HepG2 (cell line): ENCODE results near the gene FXN. TPM values are rescaled to one million over a fixed set of nuclear protein-coding genes. Genes with fewer than 3 reads are reported as not detected.

Experiments
- CCDC6 ChIP-seq: sonication (generic); formaldehyde crosslinking; IDR thresholded peaks from 2 replicates; pipeline ENCODE4 v1.8.1; 2022; ENCODE audit warnings: mild to moderate bottlenecking, missing genetic modification reagents, moderate library complexity
- CENPBD1 ChIP-seq: sonication (generic); formaldehyde crosslinking; IDR thresholded peaks from 2 replicates; pipeline ENCODE4 v1.8.0; 2022; ENCODE audit warnings: missing genetic modification reagents, low read depth, mild to moderate bottlenecking, borderline replicate concordance
- CREB1 ChIP-seq, 2 experiments: fragments of 450-650 bp in 1 of 2; IDR thresholded peaks; 2 replicates each; pipeline ENCODE4 v1.6.1; 2016 to 2017; ENCODE audit warnings: control low read depth in 1 of 2, mild to moderate bottlenecking in 1 of 2, missing compliant biosample characterization in 1 of 2, missing genetic modification characterization in 1 of 2
- ELF3 ChIP-seq: IDR thresholded peaks from 2 replicates; pipeline ENCODE4 v1.6.1; 2016; ENCODE audit warnings: missing genetic modification reagents, missing compliant biosample characterization
- ELK4 ChIP-seq: sonication (generic); formaldehyde crosslinking; IDR thresholded peaks from 2 replicates; pipeline ENCODE4 v1.9.0; 2021; ENCODE audit warnings: missing genetic modification reagents, borderline replicate concordance
- GLI4 ChIP-seq: sonication (generic); formaldehyde crosslinking; IDR thresholded peaks from 2 replicates; pipeline ENCODE4 v1.5.1; 2020; ENCODE audit warnings: missing genetic modification reagents, mild to moderate bottlenecking, moderate library complexity, borderline replicate concordance
- MLXIP ChIP-seq: sonication (generic); formaldehyde crosslinking; IDR thresholded peaks from 2 replicates; pipeline ENCODE4 v1.9.0; 2021; ENCODE audit warnings: missing genetic modification reagents, borderline replicate concordance
- MTF2 ChIP-seq: sonication (generic); formaldehyde crosslinking; IDR thresholded peaks from 2 replicates; pipeline ENCODE4 v1.5.0; 2020; ENCODE audit warnings: missing genetic modification reagents, borderline replicate concordance
- NFKB2 ChIP-seq: sonication (generic); formaldehyde crosslinking; IDR thresholded peaks from 2 replicates; pipeline ENCODE4 v1.4.0; 2020; ENCODE audit warnings: missing genetic modification reagents, borderline replicate concordance
- NFKBIZ ChIP-seq: IDR thresholded peaks from 2 replicates; pipeline ENCODE4 v1.6.1; 2018; ENCODE audit warnings: missing genetic modification reagents, missing compliant biosample characterization
- NR2F1 ChIP-seq, 2 experiments: fragments of 450-650 bp in 1 of 2; formaldehyde crosslinking in 1 of 2; IDR thresholded peaks; 2 replicates each; pipeline versions ENCODE4 v1.5.0 to v1.6.1; 2016 to 2020; ENCODE audit warnings: mild to moderate bottlenecking in 1 of 2, missing compliant biosample characterization in 1 of 2, missing genetic modification reagents in 1 of 2, moderate library complexity in 1 of 2
- PHF5A ChIP-seq: IDR thresholded peaks from one replicate; pipeline ENCODE4 v1.6.1; 2018; ENCODE audit warnings: low read depth, missing genetic modification reagents; ENCODE audit not compliant: unreplicated experiment
- POGZ ChIP-seq: sonication (generic); formaldehyde crosslinking; IDR thresholded peaks from 2 replicates; pipeline ENCODE4 v1.4.0; 2020; ENCODE audit warnings: mild to moderate bottlenecking, missing genetic modification reagents
- SMAD3 ChIP-seq: sonication (generic); formaldehyde crosslinking; IDR thresholded peaks from 2 replicates; pipeline ENCODE4 v1.4.0; 2020; ENCODE audit warnings: missing genetic modification reagents
- YEATS2 ChIP-seq: sonication (generic); formaldehyde crosslinking; IDR thresholded peaks from 2 replicates; pipeline ENCODE4 v1.4.0; 2020; ENCODE audit warnings: missing genetic modification reagents, borderline replicate concordance
- ZNF18 ChIP-seq: sonication (generic); formaldehyde crosslinking; IDR thresholded peaks from 2 replicates; pipeline ENCODE4 v1.8.0; 2022; ENCODE audit warnings: mild to moderate bottlenecking, missing genetic modification reagents; ENCODE audit not compliant: insufficient replicate concordance
- ZNF251 ChIP-seq: sonication (generic); formaldehyde crosslinking; IDR thresholded peaks from 2 replicates; pipeline ENCODE4 v1.9.0; 2021; ENCODE audit warnings: mild to moderate bottlenecking, missing genetic modification reagents
- ZNF367 ChIP-seq: sonication (generic); formaldehyde crosslinking; IDR thresholded peaks from 2 replicates; pipeline ENCODE4 v1.4.0; 2020; ENCODE audit warnings: missing genetic modification reagents, borderline replicate concordance
- ZNF503 ChIP-seq: sonication (generic); formaldehyde crosslinking; IDR thresholded peaks from 2 replicates; pipeline ENCODE4 v1.4.0; 2020; ENCODE audit warnings: missing genetic modification reagents
- ZNF75D ChIP-seq: sonication (generic); formaldehyde crosslinking; IDR thresholded peaks from 2 replicates; pipeline ENCODE4 v1.8.1; 2023; ENCODE audit warnings: missing genetic modification reagents, mild to moderate bottlenecking, borderline replicate concordance
- ZSCAN29 ChIP-seq: sonication (generic); formaldehyde crosslinking; conservative IDR thresholded peaks from 2 replicates; pipeline ENCODE4 v1.4.0; 2020; ENCODE audit warnings: mild to moderate bottlenecking, missing genetic modification reagents
- polyA plus RNA-seq, 8 experiments: library from polyadenylated mRNA; depleted of rRNA in 3 of 8; stranded (reverse) in 7 of 8; unstranded in 1 of 8; fragments of >200 nt; fragmentation: Illumina TruSeq in 4 of 8; extraction: Trizol in 4 of 8; gene quantifications; 2 replicates each; pipeline versions ENCODE4 v1.2.1 to v1.2.3, GENCODE V29; 2011 to 2016; ENCODE audit warnings: low read depth in 4 of 8, missing spikeins in 1 of 8, mixed read lengths in 1 of 8; ENCODE audit not compliant: insufficient read depth in 1 of 8
- total RNA-seq, 5 experiments: library from RNA; depleted of rRNA; stranded (reverse); fragments of >200 nt; fragmentation: Illumina TruSeq; extraction: Trizol; gene quantifications; 2 replicates each; pipeline ENCODE4 v1.2.3, GENCODE V29; 2016; ENCODE audit warnings: low read depth in 1 of 5

FXN gene
- total and polyA plus RNA-seq, 2 of the 13 experiments (the other 11 are each of a cell fraction or from before 2014, with no cell fraction given): 24.1 to 26.0 TPM

GRCh38 chr9:69104830-69105527, 69.4 kb downstream of the FXN start (continued):
- no peak for TF ChIP-seq ZNF18 (CRISPR knock-in tag)
- 0 out of 2 replicates have a peak, but pooled peaks have one; percentile 50 for TF ChIP-seq SMAD3 (CRISPR knock-in tag)
- 0 out of 4 replicates have a peak, but pooled peaks of 1 of the 2 experiments have one; percentile 11 for TF ChIP-seq NR2F1 (CRISPR knock-in tag; IDR thresholded peaks at IDR 0.05)
- no peak for TF ChIP-seq ZNF367 (CRISPR knock-in tag)
- no peak for TF ChIP-seq NFKB2 (CRISPR knock-in tag)
- TF ChIP-seq MLXIP (CRISPR knock-in tag): no peak
- TF ChIP-seq ELK4 (CRISPR knock-in tag): no peak
- no peak for TF ChIP-seq GLI4 (CRISPR knock-in tag)
- TF ChIP-seq ZNF503 (CRISPR knock-in tag): no peak
- TF ChIP-seq NFKBIZ: no peak
- no peak for TF ChIP-seq CREB1 (IDR thresholded peaks at IDR 0.05)
- no peak for TF ChIP-seq CREB1 (CRISPR knock-in tag; IDR thresholded peaks at IDR 0.05)
- no peak for TF ChIP-seq MTF2
- no peak for TF ChIP-seq ZNF251 (CRISPR knock-in tag)
- no peak for TF ChIP-seq CENPBD1
- no peak for TF ChIP-seq ZSCAN29
- TF ChIP-seq PHF5A (CRISPR knock-in tag): no peak
- no peak for TF ChIP-seq CCDC6 (CRISPR knock-in tag)
- no peak for TF ChIP-seq POGZ
- no peak for TF ChIP-seq YEATS2
- TF ChIP-seq ZNF75D (CRISPR knock-in tag): no peak
- peak; percentile 63; the same call in 1 of the 2 replicates for TF ChIP-seq ELF3
